ENCODE measurements around the gene ACTG2. TPM values are rescaled to one million over a fixed set of nuclear protein-coding genes. Genes with fewer than 3 reads are reported as not detected.
"Not testable (repeated sequence)": the region's sequence is repeated elsewhere in the genome, so short reads cannot be mapped to it uniquely, and the experiment has no call there.

Gene ACTG2
- total RNA-seq, 4 donors from 2014 or later, result 2,261 to 5,929 (median 3,123) TPM

- Histone ChIP-seq H3K9me3 (no peaks in the 10 kb centered on the region), H3K4me1 (peaks cover 5 to 42% (median 6%) of the 10 kb centered on the region in 3 donors), H3K36me3 (no peaks in the 10 kb centered on the region), H3K4me3 (no peak overlapping the region), H3K27me3 (no peaks in the 10 kb centered on the region), H3K27ac (no peak overlapping the region)
- 89 to 95% methylated on average over 4 of the region's 4 CpGs for whole genome bisulfite sequencing, 2 donors (ENCODE audit: low coverage in 1 of 2)
- no peak for TF ChIP-seq CTCF (IDR thresholded peaks at IDR 0.05)
- no peak for TF ChIP-seq POLR2AphosphoS5 (IDR thresholded peaks at IDR 0.05)
- TF ChIP-seq EP300 (IDR thresholded peaks at IDR 0.05), result no peak
- TF ChIP-seq POLR2A (IDR thresholded peaks at IDR 0.05), result no peak
- no peak for ATAC-seq
Measured at GRCh38 chr2:73886357-73886756, 6.5 kb upstream of the ACTG2 start.

- Histone ChIP-seq H3K4me1 (peaks cover 5 to 56% (median 6%) of the 10 kb centered on the region in 3 donors), H3K27ac (peak overlapping the region in 1 of 4 donors; percentile 29)
- 55 to 94% methylated on average over 2 to 10 of the region's 11 CpGs for WGBS, 2 donors (ENCODE audit: low coverage in 1 of 2)
- H3K9me3 ChIP-seq, H3K4me3 ChIP-seq, H3K27me3 ChIP-seq, H3K36me3 ChIP-seq, ATAC-seq: not testable (repeated sequence)
Measured at GRCh38 chr2:73887596-73888353, 5.0 kb upstream of the ACTG2 start.

- 9 to 59% methylated on average over 1 to 2 of the region's 2 CpGs for WGBS, 2 donors (ENCODE audit: low coverage in 1 of 2)
- ATAC-seq, result no peak
- H3K9me3 ChIP-seq, result no peaks in the 10 kb centered on the region
- H3K36me3 ChIP-seq, result no peaks in the 10 kb centered on the region
- TF ChIP-seq POLR2AphosphoS5 (IDR thresholded peaks at IDR 0.05) (no peak), POLR2A (IDR thresholded peaks at IDR 0.05) (no peak)
- peak overlapping the region in 2 of 4 donors; percentile 91 to 93 for H3K27ac ChIP-seq
- H3K4me3 ChIP-seq, result no peak overlapping the region
- H3K27me3 ChIP-seq, result no peaks in the 10 kb centered on the region
- H3K4me1 ChIP-seq, result peaks cover 5 to 56% (median 6%) of the 10 kb centered on the region in 3 donors
Measured at GRCh38 chr2:73888388-73888787, 4.4 kb upstream of the ACTG2 start.

GRCh38 chr2:73889206-73889605 lies 3.6 kb upstream of the ACTG2 start:
- WGBS, 2 donors (ENCODE audit: low coverage in 1 of 2), result 42 to 44% methylated on average over 5 of the region's 5 CpGs
- peak overlapping the region in 2 of 4 donors; percentile 91 to 93 for H3K27ac ChIP-seq
- no peaks in the 10 kb centered on the region for H3K27me3 ChIP-seq
- peaks cover 5 to 56% (median 6%) of the 10 kb centered on the region in 3 donors for H3K4me1 ChIP-seq
- no peaks in the 10 kb centered on the region for H3K9me3 ChIP-seq
- ATAC-seq, result no peak
- H3K36me3 ChIP-seq, result no peaks in the 10 kb centered on the region
- TF ChIP-seq POLR2AphosphoS5 (IDR thresholded peaks at IDR 0.05) (no peak), EP300 (IDR thresholded peaks at IDR 0.05) (no peak), CTCF (IDR thresholded peaks at IDR 0.05) (no peak), POLR2A (IDR thresholded peaks at IDR 0.05) (no peak)
- no peak overlapping the region for H3K4me3 ChIP-seq

- Histone ChIP-seq H3K27me3 (no peaks in the 10 kb centered on the region), H3K9me3 (no peaks in the 10 kb centered on the region), H3K4me3 (no peak overlapping the region), H3K27ac (peak overlapping the region; percentile 91 to 98 (median 96)), H3K36me3 (no peaks in the 10 kb centered on the region), H3K4me1 (peaks cover 5 to 56% (median 6%) of the 10 kb centered on the region in 3 donors)
- no peak for ATAC-seq
- TF ChIP-seq POLR2AphosphoS5 (IDR thresholded peaks at IDR 0.05) (peak; percentile 17), EP300 (IDR thresholded peaks at IDR 0.05) (no peak)
- WGBS, 2 donors (ENCODE audit: low coverage in 1 of 2), result 43 to 71% methylated on average over 3 to 4 of the region's 9 CpGs
Measured at GRCh38 chr2:73890301-73891092, 2.3 kb upstream of the ACTG2 start.

- H3K27me3 ChIP-seq, result no peaks in the 10 kb centered on the region
- H3K27ac ChIP-seq, result peak overlapping the region; percentile 91 to 98 (median 96)
- H3K36me3 ChIP-seq, result no peaks in the 10 kb centered on the region
- no peak for ATAC-seq
- no peaks in the 10 kb centered on the region for H3K9me3 ChIP-seq
- H3K4me3 ChIP-seq, result no peak overlapping the region
- no peak for TF ChIP-seq EP300 (IDR thresholded peaks at IDR 0.05)
- TF ChIP-seq CTCF (IDR thresholded peaks at IDR 0.05), result no peak
- no peak for TF ChIP-seq POLR2A (IDR thresholded peaks at IDR 0.05)
- TF ChIP-seq POLR2AphosphoS5 (IDR thresholded peaks at IDR 0.05), result no peak
- peaks cover 5 to 63% (median 6%) of the 10 kb centered on the region in 3 donors for H3K4me1 ChIP-seq
- 88 to 96% methylated on average over 1 to 2 of the region's 5 CpGs for WGBS, 2 donors (ENCODE audit: low coverage in 1 of 2)
Measured at GRCh38 chr2:73891276-73891901, 1.4 kb upstream of the ACTG2 start.

Data from gastroesophageal sphincter (tissue), 4 donors.